ENCODE results near the gene NDST1.

NDST1 gene

DNA sequence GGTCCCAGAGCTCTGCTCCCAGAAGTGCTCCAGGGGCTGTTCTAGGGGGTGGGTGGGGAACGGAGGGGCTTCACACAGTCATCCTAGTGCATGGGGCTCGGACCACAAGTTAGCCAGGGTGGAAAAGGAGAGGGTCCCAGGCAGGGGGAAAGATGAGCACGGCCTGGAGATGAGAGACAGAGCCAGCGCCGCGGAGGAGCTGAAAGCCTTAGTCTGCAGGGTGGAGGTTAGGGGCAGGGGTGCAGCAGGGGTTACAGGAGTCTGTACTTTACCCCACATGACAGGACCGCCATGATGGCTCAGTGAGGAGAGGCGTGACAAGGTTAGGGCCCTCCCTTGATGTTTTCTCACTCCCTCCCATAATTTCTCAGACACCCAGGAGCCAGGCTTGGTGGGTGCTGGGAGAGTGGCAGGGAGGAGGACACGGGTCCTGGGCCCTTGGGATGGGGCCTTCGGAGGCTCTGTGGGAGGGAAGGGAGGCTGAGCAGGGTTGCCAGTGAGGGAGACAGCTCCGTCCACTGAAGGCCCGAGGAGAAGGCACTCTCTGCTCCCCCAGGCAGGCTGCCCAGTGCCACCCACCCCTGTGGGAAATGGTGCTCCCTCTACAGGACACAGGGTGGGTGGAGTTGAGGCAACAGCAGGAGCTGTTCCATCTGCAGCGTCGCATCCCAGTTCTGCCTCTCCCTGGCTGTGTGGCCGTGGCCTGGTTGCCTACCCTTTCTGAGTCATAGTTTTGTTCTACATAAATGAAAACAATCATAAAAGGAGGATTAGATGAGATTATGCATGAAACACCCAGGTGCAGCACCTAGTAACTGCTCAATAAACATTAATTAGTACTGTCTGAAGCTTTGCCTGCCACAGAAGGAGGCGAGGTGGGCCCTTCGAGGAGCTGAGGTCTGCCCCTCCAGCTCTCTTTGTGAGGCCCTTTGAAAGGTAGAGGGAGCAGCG lies 66.2 kb downstream of the NDST1 start:
- DNase-seq, result no peak

GRCh38 chr5:150574818-150575547 lies 67.1 kb downstream of the NDST1 start:
- DNase-seq, result no peak

- DNase-seq, result no peak
These were observed 68.0 kb downstream of the NDST1 start for GRCh38 chr5:150575745-150576448.

DNA sequence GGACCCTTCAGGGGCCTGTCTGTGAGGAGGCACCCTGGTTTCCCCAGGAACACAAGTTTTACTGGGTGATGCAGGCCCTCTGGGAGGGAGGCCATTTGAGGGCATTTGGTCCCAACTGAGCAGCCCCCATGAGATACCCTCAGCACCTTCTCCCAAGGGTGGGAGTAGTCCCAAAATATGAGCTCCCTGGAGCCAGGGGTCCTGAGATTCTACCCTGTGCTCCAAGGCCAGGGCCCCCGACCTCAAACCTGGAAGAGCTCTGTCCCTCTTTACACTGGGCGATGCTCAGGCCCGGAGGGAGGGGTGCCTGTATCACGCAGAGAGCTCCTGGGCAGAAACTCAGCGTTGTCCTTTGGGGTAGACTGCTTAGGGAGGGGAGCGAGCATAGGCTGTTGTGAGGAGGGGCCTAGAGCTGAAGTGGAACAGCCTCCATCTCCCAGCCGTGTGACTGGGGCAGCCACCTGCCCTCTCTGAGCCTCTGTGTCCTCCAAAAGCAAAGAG lies 68.6 kb downstream of the NDST1 start:
- no peak for DNase-seq

GRCh38 chr5:150577378-150578139 lies 69.6 kb downstream of the NDST1 start:
- no peak for DNase-seq

DNA sequence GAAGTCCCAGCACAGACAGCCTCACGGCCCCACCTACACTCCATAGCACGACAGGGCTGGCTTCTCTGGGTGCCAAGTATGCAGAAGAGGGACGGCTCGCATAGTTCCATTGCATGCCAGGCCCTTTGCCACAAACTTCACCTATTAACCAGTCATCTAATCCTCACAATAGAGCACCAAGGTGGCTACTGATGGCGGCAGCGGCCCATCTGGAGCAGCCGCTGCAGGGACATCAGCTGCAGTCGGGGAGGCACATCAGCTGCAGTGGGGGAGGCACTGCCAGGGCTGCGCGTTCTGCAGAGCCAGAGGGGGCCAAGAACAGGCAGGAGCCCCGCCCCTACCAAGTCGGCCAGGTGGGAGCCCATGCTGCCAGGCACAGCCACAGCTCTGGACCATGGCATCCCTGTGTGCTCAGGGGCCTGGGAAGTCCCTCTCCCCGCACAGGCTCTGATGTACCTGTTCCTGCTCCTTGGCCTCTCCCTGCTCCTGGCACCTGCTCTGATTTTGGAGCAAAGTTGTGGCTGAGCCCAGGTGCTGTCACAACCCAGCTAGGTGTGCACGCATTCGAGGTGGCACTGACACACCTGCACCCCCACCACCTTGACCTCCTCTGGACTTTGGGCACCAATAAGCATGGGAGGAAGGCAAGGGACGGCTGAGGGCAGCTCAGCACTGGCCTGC lies 71.0 kb downstream of the NDST1 start:
- DNase-seq, result no peak

GRCh38 chr5:150579462-150580400 lies 71.8 kb downstream of the NDST1 start:
- no peak for DNase-seq

- no peak for DNase-seq
These were observed 73.0 kb downstream of the NDST1 start for GRCh38 chr5:150580917-150581316.

- DNase-seq, result no peak
These were observed 74.5 kb downstream of the NDST1 start for GRCh38 chr5:150582241-150583109.

GRCh38 chr5:150583541-150584225 lies 75.8 kb downstream of the NDST1 start:
- no peak for DNase-seq

DNA sequence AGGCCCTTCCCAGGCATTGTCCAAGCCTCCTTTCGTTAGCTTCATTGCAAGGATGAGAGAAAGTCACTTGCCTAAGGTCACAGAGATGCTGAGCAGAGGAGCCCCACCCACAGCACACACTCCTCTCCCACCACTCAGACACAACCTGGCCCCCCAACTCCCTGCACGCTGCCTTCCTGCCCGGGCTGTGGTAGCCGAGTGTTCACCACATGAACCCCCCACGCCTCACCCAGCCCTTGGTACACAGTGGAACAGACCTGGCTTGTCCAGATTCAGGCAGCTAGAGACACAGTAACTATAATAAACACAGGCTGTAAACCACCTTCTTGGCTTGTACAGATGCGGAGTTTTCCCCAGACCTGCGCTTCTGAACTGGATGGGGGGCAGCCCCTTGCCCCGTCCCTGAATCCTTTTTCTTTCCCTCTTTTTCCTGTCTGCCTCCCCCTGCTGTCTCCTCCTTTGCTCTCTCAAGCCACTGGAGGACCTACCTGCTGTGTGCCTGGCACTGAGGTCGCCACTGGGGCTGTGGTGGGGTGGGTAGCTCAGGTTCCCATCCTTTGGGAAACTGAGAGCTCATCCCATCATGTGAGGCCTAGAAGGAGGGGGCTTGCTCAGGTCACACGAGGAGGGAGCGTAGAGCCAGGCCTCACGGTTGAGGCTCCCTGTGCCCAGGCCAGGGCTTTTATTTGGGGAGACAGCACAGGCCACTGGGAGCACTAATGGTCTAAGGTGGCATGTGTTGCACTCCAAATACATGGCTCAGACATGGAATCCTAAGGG lies 76.8 kb downstream of the NDST1 start:
- no peak for DNase-seq

DNA sequence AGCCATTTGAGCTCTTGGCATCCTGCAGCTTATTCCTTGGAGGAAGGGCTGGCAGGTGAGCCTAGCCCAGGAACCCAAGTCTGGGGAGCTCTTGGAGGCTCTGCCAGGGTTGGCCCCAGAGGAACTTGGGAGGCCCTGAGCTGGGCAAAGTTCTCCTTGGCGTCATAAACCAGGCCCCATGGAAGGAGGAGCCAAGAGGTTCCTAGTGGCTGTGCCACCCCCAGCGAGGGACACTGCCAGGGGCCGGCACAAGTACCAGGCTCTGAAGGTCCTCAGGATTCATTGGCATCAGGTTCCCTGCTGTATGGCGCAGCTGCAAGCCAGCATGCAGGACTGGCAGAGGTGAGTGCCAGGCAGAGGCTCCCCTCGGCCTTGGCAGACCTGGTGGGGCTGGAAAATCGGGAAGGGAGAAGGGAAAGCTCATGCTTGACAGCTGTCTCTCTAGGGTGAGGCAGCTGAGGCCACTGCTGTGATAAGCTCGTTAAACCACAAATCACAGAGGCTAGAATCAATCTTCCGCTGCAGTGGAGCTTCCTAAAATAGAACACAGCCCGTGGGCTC lies 77.9 kb downstream of the NDST1 start:
- DNase-seq, result no peak

GRCh38 chr5:150587016-150587415 lies 79.1 kb downstream of the NDST1 start:
- DNase-seq, result no peak

DNA sequence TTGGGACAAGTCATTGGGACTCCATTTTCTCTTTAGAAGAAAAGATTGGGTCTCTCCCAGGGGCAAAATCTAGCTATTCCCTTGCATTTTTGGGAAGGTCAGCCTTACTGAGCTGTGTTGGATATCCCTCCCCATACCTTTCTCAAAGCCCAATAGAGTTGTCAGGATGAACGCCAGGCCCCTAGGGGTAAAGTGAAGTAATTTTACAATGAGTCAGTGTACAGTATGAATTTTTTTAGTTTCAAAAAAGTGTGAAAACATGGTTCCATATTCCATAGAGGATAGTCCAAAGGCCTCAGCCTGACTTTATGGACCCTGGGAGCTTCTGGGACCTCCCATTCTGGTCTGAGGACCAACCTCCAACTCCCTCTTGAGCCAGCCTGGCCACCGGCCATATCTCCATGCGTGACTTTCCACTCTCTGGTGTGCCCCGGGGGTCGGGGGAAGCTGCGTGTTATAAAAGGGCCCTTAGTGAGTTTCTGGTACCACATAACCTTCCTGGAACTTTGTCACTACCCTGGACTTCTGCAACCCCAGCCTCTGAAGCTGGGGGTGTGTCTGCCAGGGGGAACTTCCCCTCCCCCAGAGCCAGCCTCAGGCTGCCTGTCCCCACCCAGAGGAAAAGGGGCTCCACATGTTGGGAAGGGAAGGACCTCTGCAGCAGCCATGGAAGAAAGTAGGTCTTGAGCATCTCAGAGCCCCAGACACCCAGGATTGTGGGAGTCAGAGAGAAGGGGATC lies 80.1 kb downstream of the NDST1 start:
- no peak for DNase-seq

- DNase-seq, result no peak
These were observed 80.6 kb downstream of the NDST1 start for GRCh38 chr5:150588596-150588890.

GRCh38 chr5:150589862-150590601 lies 82.1 kb downstream of the NDST1 start:
- no peak for DNase-seq

All from Kasumi-1 (cell line).